Activated CD4-positive, alpha-beta T cell treated with anti-CD3 and anti-CD28 coated beads for 1 hour (primary cell): ENCODE data around the gene VEGFB.
A peak's percentile ranks its signal among the peaks of the same experiment; 100 is the strongest.

Source experiments
- DNase-seq: peaks from one replicate; pipeline ENCODE4 v3.0.0-alpha.2; 2020

Gene VEGFB

DNA sequence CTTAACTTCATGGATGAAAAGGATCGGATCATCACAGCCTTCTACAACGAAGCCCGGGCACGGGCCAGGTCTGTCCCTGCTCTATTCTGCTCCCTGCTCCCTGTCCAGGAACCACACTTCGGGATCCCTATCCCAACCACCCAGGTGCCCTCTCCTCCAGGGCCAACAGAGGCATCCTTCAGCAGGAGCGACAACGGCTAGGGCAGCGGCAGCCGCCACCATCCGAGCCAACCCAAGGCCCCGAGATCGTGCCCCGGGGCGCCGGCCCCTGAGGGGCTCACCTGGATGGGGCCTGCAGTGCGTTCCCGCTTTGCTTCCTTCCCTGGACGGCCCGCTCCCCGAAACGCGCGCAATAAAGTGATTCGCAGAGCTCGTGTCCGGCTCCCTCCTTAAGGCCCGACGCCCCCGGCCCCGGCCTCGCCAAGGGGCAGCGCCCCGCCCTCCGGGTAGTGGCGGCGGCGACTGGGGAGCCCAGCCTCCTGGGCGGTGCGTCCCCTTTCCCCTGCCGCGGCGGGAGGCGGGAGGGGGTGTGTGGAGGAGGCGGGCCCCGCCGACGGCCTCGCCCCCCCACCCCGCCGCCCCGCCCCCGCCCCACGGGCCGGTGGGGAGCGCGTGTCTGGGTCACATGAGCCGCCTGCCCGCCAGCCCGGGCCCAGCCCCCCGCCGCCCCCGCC is at the start of gene VEGFB:
TSS of gene VEGFB (plus strand) at position 672 of the 674 bp plus-strand sequence. CDS start 250 bp downstream, outside the sequence.
- DNase-seq, result peak; percentile 64

DNA sequence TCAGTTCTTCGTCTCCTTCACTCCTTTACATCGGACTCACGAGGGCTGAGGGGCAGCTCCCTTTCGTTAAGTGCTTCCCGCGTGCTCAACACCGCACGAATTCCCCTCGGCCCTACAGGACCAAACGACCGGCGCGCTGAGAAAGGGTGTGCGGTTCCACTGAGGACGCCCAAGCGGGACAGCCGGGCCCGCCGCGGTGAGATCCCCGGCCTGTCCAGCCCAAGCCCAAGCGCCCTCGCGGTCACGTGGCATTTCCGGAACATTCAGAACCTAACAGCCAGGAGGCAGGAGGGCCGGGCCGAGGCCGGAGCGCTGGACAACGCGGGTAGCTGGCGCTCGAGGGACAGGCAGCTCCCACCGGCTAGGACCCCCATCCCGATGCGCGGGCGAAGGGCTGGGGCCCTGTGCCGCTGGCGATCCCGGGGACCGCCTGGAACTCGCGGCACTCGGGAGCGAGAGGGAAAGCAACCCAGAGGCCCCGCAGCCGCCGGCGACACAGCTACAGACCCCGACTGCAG is 49.1 kb upstream of the VEGFB start:
- DNase-seq, result no peak

DNA sequence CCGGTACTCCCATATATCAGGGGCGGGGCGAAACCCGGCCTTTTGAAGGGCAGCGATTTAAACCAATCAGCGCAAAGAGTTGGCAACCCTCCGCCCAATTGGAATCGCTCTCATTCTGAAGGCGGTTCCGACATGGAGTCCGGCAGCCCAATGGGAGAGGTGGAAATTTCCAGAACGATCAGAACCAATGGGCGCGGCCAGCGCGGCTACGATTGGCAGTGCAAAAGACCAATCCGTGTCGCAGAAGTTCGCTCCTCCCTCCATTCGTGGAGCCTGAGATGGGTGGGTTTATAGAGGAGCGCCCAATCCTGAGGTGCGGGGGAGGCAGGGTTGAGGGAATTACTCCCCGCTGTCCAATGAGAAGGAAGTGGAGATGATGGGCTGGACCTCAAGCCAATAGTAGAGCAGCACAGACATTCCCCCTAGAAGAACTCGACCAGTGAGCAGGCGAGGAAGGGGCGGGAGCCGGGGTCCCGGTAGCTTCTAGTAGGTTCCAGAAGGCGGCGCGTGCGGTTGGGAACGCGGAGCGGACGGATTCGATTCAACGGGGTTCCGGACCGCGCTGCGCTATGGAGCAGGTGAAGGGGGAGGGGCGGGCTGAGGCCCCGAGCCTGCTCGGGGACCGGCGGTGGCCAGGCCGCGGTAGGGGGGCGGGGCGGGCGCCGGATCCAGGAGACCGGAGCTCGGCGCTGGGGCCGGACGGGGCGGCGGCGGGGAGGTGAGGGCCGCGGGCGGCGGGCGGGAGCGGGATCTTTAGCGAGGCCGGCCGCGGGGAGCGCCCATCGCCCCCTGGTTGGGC is 48.5 kb upstream of the VEGFB start, which contains the start of gene STIP1:
TSS of gene STIP1 (plus strand) at position 479 of the 799 bp plus-strand sequence. CDS start at position 570, 91 bp downstream.
- DNase-seq, result peak; percentile 98

DNA sequence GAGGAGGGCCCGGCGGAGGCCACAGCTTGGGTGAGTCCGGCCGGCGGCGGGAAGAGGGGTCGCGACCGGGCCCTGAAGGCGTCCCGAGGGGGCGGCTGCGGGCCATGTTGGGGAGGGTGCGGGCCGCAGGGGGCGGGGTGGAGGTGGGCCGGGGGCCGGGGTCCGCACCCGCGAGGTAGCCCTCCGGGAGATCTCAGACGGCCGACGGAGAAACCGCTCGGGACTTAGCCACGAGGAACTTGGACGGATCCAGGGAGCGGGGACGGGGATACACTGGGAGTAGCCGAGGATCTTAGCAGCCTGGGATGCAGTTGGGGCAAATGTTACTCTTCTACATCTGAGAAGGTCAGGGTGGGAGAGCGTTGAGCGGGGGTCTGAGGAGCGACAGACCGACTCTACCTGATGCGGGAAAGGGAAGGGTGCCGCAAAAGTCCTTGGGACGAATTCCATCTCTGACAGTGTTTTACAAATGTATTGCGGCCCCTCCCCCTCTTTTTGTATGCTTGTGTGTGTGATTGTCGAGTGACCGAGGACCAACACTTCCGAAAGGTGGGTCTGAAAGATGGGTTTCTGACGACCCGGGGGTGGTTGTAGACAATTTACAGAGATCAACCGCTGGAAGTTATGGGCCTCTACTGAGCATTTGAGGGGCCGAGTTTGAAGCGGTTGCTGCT is 47.8 kb upstream of the VEGFB start:
- DNase-seq, result no peak

GRCh38 chr11:64192434-64192833 is 42.0 kb upstream of the VEGFB start:
- no peak for DNase-seq

DNA sequence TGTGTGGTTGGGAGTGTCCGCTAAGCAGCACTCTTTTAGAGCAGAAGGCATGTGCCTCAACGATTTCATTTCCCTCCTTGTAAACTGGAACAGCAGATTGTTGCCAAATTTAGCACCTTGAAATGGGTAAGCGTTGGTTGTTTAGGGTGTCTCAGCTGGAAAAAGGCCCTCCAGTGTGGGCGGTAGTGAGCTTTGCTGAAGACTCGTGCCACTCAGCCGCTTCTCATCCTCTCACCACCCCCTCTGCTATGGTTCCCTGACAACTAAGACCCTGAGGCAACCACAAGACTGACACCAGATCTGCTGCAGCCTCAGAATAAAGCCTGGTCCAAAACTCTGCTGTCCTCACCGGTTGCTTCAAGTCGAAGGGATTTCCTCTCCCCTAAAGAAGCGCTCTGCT is 37.8 kb upstream of the VEGFB start:
- DNase-seq, result no peak

DNA sequence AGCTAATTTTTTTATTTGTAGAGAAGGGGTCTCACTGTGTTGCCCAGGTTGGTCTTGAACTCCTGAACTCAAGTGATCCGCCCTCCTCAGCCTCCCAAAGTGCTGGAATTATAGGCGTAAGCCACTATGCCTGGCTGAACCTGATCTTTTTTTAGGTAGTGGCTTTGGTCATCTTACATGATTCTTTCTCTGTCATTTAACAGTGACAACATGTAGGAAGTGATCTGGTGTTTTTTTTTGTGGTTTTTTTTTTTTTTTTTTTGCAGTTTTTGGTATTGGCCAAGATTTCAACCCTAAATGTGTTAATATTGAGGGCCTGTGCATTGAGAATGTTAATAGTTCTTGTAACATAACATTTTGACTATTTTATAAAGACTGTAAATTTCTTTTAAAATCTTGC is 35.9 kb upstream of the VEGFB start:
- DNase-seq, result no peak

DNA sequence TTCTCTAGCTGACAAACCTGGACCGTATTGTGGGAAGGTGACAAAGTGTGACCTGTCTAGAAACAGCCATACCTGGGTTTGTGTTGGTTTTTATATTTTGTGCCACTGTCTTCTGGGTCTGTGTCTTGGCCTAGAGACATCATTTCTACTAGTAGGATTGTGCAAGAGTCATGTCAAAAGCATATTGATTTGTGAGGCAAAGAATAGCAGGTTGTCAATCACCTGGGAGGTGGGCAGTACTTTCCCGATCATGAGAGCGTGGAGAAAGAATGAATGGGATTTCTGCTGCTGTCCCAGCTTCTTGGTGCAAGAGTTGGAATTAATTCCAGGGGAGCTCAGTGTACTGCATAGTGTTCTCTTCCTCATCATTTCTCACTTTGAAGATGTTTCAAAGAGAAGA is 32.8 kb upstream of the VEGFB start:
- no peak for DNase-seq

- no peak for DNase-seq
Observed at GRCh38 chr11:64202992-64203391, 31.4 kb upstream of the VEGFB start.

DNA sequence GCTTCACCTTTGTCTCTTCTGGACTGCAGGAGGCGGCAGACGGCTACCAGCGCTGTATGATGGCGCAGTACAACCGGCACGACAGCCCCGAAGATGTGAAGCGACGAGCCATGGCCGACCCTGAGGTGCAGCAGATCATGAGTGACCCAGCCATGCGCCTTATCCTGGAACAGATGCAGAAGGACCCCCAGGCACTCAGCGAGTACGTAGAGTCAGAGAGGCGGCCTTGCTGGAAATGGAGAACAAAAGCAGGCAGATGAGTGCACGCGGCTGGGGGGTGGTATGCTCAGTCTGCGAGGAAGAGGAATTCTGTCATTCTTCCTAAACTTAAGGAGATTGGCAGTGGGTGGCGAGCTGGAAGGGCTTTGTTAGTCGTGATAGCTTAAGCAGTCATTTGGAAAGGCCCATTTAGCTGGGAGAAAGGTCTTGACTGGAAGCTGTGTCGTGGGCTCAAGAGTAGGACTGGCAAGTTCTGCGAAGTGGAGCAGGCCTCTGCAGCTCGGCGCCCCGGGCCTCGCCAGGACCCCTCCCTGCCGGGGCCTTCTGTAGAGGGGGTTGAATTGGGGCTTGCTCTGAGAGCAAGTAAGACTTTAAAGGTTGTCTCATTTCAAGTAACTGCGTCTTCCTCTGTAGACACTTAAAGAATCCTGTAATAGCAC is 30.8 kb upstream of the VEGFB start:
- no peak for DNase-seq

- no peak for DNase-seq
Observed at GRCh38 chr11:64204080-64204440, 30.3 kb upstream of the VEGFB start.

DNA sequence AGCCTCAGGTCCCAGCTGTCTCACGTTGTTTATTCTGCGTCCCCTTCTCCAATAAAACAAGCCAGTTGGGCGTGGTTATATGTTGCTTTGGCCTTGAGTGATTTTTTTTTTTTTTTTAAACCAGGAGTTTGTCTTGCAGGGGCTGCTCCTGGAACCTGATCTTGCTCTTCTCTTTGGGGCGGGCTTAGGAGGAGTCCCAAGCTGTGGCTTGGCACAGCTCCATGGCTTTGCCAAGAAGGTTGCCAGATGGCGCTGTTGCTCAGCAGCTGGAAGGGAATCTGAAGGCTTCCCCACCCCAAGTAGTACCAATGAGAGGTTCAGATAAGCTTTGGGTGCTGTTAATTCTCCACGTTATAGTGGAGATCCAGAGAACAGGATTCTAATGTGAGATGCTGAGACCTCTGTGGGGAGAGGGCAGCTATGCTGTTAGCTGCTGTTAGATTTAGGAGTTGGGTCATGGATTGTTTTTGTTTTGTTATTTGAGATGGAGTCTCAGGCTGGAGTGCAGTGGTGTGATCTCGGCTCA is 29.9 kb upstream of the VEGFB start:
- peak; percentile 79 for DNase-seq

DNA sequence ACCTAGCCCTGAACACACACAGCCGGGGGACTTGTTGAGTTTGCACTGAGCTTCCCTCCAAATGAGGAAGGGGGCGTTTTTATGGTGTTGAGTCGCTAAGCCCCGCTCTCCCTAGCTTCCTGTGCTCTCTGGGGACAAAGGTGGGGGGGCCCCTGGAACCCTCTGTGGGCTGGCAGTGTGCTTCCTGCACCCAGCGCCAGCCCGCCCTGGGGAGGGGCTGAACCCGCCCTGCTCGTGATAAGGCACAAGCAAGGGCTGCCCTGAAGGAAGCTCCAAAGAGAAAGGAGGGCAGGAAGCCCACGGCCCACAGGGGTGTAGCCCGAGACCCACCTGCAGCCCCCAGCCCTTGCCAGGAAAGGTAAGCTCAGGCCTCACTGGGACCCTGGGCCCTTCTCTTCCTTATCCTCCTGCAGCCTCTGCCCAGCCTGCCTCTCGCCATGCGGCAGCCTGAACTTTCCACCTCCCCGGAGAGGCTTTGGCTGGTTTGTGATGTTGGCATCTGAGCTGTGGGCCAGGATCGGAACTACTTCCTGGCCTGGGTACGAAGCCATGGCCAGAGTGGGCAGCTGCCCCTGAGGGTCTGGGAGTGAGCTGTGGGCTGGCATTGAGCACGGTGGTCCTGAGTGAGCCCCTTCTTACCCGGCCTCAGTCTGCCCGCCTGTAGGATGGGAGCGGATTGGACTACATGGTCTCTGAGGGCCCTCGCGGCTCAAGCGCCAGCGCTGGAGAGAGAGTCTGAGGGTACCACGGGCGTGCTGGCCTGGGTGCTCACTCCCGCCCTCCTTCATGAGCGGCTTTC is 27.7 kb upstream of the VEGFB start, which contains the start of gene FERMT3:
TSS of gene FERMT3 (plus strand) at position 265 of the 799 bp plus-strand sequence. CDS start 644 bp downstream, outside the sequence.
- DNase-seq, result peak; percentile 56

DNA sequence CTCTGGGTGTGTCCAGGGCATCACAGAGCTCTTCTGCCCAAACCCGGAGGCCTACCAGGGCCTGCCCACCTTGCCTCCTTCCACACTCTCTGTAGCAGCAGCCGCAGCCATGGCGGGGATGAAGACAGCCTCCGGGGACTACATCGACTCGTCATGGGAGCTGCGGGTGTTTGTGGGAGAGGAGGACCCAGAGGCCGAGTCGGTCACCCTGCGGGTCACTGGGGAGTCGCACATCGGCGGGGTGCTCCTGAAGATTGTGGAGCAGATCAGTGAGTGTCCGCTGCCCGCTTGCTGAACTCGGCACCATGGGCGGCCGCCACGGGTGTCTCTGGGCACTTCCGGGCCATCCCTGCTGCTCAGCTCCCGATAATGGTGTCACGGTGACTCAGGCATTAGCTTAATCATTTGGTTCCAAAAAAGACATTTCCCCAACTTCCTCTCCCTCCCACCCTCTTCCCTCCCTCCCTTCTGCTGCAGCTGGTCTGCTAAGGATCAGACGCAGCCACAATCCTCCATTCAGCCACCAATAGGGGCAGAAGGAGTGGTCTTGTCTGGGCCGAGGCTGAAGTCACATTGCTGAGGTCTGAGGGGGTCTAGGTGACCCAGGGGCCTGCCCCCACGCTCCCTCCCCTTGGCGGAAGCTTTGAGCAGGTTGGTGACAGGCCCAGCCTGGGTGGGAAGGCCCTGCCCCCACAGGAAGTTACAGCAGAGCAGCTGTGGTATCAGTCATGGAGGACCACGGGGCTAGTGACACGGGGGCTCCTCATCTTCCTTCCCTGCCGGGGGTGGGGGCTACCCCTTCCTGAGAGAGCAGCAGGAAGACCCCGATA is 26.9 kb upstream of the VEGFB start:
- DNase-seq, result peak; percentile 56

DNA sequence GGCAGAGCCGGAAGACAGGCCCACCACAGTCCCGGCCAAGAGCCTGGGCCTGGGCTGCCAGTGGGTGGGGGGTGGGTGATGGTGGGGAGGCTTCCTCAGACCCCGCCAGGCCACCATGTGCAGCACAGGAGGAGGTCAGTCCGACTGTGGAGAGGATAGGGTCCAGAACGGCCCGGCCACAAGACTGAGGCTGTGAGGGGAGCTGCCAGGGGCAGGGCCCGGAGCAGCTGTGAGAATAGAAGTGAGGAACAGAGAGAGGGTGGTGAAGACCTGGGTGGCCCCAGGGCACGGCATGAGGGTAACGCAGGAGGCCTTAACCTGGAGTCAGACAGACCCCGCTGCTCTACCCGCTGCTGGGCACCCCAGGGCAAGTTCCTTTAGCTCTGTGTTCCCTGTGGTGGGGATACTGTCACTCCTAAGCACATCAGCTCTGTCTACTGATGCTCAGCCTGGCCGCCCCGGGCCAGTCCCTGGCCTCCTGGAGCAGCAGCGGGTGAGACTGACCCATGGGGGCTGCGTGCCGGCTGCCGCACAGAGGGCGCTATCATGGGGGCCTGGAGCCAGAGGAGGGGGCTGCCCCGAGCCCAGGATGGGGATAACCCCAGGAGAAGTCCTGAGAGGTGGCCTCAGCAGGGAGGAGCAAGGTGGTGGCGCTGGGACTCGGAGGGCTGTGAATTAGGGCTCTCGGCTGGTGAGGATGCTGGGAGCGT is 26.1 kb upstream of the VEGFB start:
- DNase-seq, result no peak

GRCh38 chr11:64208796-64209562 is 25.4 kb upstream of the VEGFB start:
- no peak for DNase-seq

DNA sequence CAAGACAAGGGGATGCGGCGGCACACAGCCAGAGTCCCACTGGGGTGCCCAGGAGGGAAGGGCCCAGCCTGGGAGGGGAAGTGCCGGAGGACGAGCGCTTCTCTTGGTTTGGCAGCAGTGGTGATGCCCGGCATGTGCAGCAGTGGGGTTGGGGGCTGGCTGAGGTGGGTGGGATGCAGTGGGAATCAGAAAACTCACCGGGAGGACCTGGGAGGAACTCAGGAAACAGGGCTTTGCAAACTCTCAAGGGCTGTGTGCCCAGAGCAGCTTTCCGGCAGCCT is 24.9 kb upstream of the VEGFB start:
- no peak for DNase-seq

DNA sequence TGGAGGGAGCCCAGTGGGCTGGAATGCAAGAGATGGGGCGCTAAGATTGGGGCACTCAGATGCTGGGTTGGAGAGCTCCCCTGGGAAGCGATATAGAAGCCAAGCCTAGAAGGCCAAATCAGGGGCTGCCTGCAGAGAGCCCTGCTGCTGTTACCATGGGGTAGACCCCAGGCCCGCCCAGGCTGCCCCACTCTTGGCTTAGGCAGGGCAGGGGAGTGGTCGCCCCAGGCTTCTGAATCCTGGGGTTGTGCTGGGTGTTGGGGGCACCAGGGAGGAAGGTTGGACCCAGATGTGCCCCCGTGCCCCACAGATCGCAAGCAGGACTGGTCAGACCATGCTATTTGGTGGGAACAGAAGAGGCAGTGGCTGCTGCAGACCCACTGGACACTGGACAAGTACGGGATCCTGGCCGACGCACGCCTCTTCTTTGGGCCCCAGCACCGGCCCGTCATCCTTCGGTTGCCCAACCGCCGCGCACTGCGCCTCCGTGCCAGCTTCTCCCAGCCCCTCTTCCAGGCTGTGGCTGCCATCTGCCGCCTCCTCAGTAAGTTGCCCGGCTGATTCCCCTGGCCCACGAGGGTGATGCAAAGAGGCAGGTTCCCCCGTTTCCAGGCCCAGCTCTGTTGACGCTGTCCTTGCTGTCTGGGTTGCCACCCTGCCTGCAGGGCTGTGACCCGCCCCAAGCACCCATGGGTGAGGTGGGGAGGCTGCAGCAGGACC is 23.9 kb upstream of the VEGFB start:
- DNase-seq, result no peak
